Colonic mucosa (tissue), 4 donors: ENCODE results near the gene SLC22A16. TPM values are rescaled to one million over a fixed set of nuclear protein-coding genes. Genes with fewer than 3 reads are reported as not detected.

Experiments used
- DNase-seq: peaks from one replicate; pipeline ENCODE4 v3.0.0-alpha.2; 2020
- H3K27ac ChIP-seq: fragments of 200-600 bp; one replicate; pipeline ENCODE4 v1.8.0; 2021
- H3K27me3 ChIP-seq: fragments of 200-600 bp; one replicate; pipeline ENCODE4 v1.8.0; 2021
- H3K36me3 ChIP-seq: fragments of 200-600 bp; one replicate; pipeline ENCODE4 v1.8.0; 2021
- H3K4me1 ChIP-seq: fragments of 200-600 bp; one replicate; pipeline ENCODE4 v1.8.0; 2021; ENCODE audit warnings: mild to moderate bottlenecking
- H3K4me3 ChIP-seq: fragments of 200-600 bp; one replicate; pipeline ENCODE4 v1.8.0; 2021
- H3K9ac ChIP-seq, 2 donors: one replicate each; pipeline ENCODE4 v1.7.0; 2013; ENCODE audit warnings: control low read depth in 2 of 2, low read depth in 2 of 2, low read length in 2 of 2
- H3K9me3 ChIP-seq: fragments of 200-600 bp; one replicate; pipeline ENCODE4 v1.8.0; 2021
- CTCF ChIP-seq: fragments of 200-600 bp; IDR thresholded peaks from one replicate; pipeline ENCODE4 v1.8.0; 2022; ENCODE audit warnings: antibody characterized with exemption, mild to moderate bottlenecking
- intact Hi-C: fragments of 100-400 bp; cut with DNase I; formaldehyde crosslinking; loops from one replicate; pipeline ENCODE4 v1.14.1; 2022
- total RNA-seq, 2 donors: library from RNA; stranded (reverse); fragmentation: NEBNext Ultra II Directional in 1 of 2; extraction: Animal tissue kit (Norgen Biotek cat#: 25700) in 1 of 2; gene quantifications; one replicate each; pipeline ENCODE4 v1.2.1, GENCODE V29; 2021
- donor health status: healthy.
- donor health status: DM: no; HTN: no; CAD: no.
- donor health status: DM: no; HTN: no; CAD: no.

Gene SLC22A16
- total RNA-seq, 2 donors from 2014 or later, result 1.1 TPM; not detected in 1

GRCh38 chr6:110422444-110422822, 54.0 kb downstream of the SLC22A16 start:
- H3K4me3 ChIP-seq, result no peak overlapping the region
- H3K36me3 ChIP-seq, result no peaks in the 10 kb centered on the region
- H3K9ac ChIP-seq, result no peak overlapping the region
- TF ChIP-seq CTCF, result no peak
- no peaks in the 10 kb centered on the region for H3K9me3 ChIP-seq
- no peaks in the 10 kb centered on the region for H3K27me3 ChIP-seq
- H3K27ac ChIP-seq, result no peak overlapping the region
- peaks cover 5% of the 10 kb centered on the region for H3K4me1 ChIP-seq
- intact Hi-C loops, result no loop called here
- no peak for DNase-seq

- H3K27ac ChIP-seq, result no peak overlapping the region
- DNase-seq, result no peak
- TF ChIP-seq CTCF, result no peak
- H3K27me3 ChIP-seq, result no peaks in the 10 kb centered on the region
- H3K4me1 ChIP-seq, result peaks cover 5% of the 10 kb centered on the region
- no peaks in the 10 kb centered on the region for H3K36me3 ChIP-seq
- intact Hi-C loops, result no loop called here
- no peak overlapping the region for H3K9ac ChIP-seq
- H3K4me3 ChIP-seq, result no peak overlapping the region
- no peaks in the 10 kb centered on the region for H3K9me3 ChIP-seq
These were observed 54.5 kb downstream of the SLC22A16 start for GRCh38 chr6:110421749-110422443.

- intact Hi-C loops, result no loop called here
- peaks cover 5% of the 10 kb centered on the region for H3K4me1 ChIP-seq
- no peak for DNase-seq
- no peaks in the 10 kb centered on the region for H3K9me3 ChIP-seq
- no peak overlapping the region for H3K4me3 ChIP-seq
- TF ChIP-seq CTCF, result no peak
- H3K36me3 ChIP-seq, result no peaks in the 10 kb centered on the region
- peak overlapping the region in 1 of 2 donors; percentile 7 for H3K9ac ChIP-seq
- no peak overlapping the region for H3K27ac ChIP-seq
- no peaks in the 10 kb centered on the region for H3K27me3 ChIP-seq
These were observed 57.2 kb downstream of the SLC22A16 start for GRCh38 chr6:110419028-110419739.

- Histone ChIP-seq H3K36me3 (no peaks in the 10 kb centered on the region), H3K27me3 (no peaks in the 10 kb centered on the region), H3K4me1 (peaks cover 5% of the 10 kb centered on the region), H3K9me3 (no peaks in the 10 kb centered on the region), H3K27ac (no peak overlapping the region), H3K9ac (no peak overlapping the region), H3K4me3 (no peak overlapping the region)
- intact Hi-C loops, result no loop called here
- TF ChIP-seq CTCF, result no peak
- no peak for DNase-seq
These were observed 57.8 kb downstream of the SLC22A16 start for GRCh38 chr6:110418594-110418993.

DNA sequence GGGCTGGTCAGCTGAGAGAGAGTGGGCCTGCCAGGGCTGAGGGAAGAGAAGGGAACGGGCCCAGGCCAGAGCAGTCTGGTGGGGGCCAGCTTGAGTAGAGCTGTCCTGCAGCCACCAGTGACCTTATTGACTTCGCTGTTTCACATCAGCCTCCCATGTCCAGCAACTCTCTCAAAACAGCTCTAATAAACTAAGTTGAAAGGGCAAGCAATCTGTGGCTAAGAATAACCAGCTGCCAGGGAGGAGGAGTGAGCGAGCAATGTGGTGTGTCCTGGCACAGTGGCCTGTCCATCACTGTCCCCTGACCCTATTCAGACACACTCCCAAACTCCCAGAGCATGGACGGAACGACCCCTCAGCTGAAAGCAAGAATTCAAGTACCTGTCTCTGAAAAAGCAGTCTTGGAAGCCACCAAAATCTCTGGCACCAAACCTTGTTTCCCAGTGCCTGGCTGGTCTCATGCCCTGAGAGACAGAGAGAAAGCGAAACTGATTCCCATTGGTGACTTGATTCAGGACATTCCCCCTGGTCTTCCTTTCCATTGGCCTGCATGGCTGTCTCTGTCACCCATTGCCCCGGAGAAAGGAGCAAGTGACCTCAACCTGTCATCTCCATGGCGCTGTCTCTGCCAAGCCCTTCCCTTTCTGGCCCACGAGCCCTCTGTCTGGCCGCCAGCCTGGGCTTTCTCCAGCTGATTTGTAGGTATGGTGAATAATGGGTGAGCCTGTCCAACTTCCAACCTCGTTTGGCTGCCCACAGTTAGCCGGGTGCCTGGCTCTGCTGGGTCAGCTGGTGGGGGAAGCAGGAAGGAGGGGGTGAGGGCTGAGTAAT, 61.1 kb downstream of the SLC22A16 start, which contains the start of gene DDO:
Gene DDO, minus strand, starts transcription at position 490 of the 831 bp plus-strand sequence. CDS start 2,113 bp downstream, outside the sequence.
- H3K36me3 ChIP-seq, result no peaks in the 10 kb centered on the region
- peak within 1 kb of the TSS; percentile 16 to 28 for H3K9ac ChIP-seq
- no peaks in the 10 kb centered on the region for H3K9me3 ChIP-seq
- intact Hi-C loops, result no loop called here
- peak within 1 kb of the TSS; percentile 17 for H3K4me3 ChIP-seq
- DNase-seq, result peak; percentile 47
- H3K4me1 ChIP-seq, result peaks cover 5% of the 10 kb centered on the region
- H3K27me3 ChIP-seq, result no peaks in the 10 kb centered on the region
- TF ChIP-seq CTCF, result no peak
- no peak within 1 kb of the TSS for H3K27ac ChIP-seq
